PC-9 (cell line): ENCODE data around the gene BAIAP2. TPM values are rescaled to one million over a fixed set of nuclear protein-coding genes. Genes with fewer than 3 reads are reported as not detected.

ENCODE experiments used
- BruUV-seq: library from RNA; stranded (reverse); fragments of 400-500 nt; replicated peaks from 2 replicates; lab custom pipeline; 2021; lab: Mats Ljungman, UMichigan
- CTCF ChIA-PET: fragments of 300-600 bp; sonication (Branson Sonifier 250); formaldehyde crosslinking; loops from one replicate; lab custom pipeline; 2022; ENCODE audit warnings: antibody characterized with exemption; lab: Charles Lee
- POLR2A ChIA-PET: fragments of 300-600 bp; sonication (Branson Sonifier 250); formaldehyde crosslinking; loops from one replicate; lab custom pipeline; 2022; ENCODE audit warnings: antibody characterized with exemption; ENCODE audit not compliant: unreplicated experiment; lab: Charles Lee
- DNase-seq, 2 experiments: peaks; one replicate each; pipeline versions ENCODE4 v3.0.0 to v3.0.0-alpha.2; 2015 to 2022; ENCODE audit warnings: mixed read lengths in 1 of 2
- H2AFZ ChIP-seq: fragments of 200-600 bp; sonication (generic); 2 replicates; pipeline ENCODE4 v1.8.1; 2017; ENCODE audit warnings: antibody characterized with exemption
- H3F3A ChIP-seq: fragments of 200-600 bp; sonication (generic); 2 replicates; pipeline ENCODE4 v1.8.1; 2017; ENCODE audit warnings: antibody characterized with exemption, mild to moderate bottlenecking, low read depth; ENCODE audit not compliant: insufficient read depth
- H3K27ac ChIP-seq: fragments of 200-600 bp; sonication (generic); 2 replicates; pipeline ENCODE4 v1.6.1; 2016; ENCODE audit warnings: mixed run types
- H3K27me3 ChIP-seq: fragments of 200-600 bp; sonication (generic); 2 replicates; pipeline ENCODE4 v1.6.1; 2016; ENCODE audit warnings: low read depth, mixed run types; ENCODE audit not compliant: insufficient read depth
- H3K36me3 ChIP-seq: fragments of 200-600 bp; sonication (generic); 2 replicates; pipeline ENCODE4 v1.6.1; 2016; ENCODE audit warnings: low read depth, mixed run types
- H3K4me1 ChIP-seq: fragments of 200-600 bp; sonication (generic); replicated peaks from 2 replicates; pipeline ENCODE4 v1.6.1; 2016; ENCODE audit warnings: mixed run types; ENCODE audit not compliant: insufficient read depth
- H3K4me2 ChIP-seq: fragments of 200-600 bp; sonication (generic); 2 replicates; pipeline ENCODE4 v1.6.1; 2017; ENCODE audit warnings: mixed run types
- H3K4me3 ChIP-seq: fragments of 200-600 bp; sonication (generic); 2 replicates; pipeline ENCODE4 v1.6.1; 2016; ENCODE audit warnings: mixed run types
- H3K79me2 ChIP-seq: fragments of 200-600 bp; sonication (generic); 2 replicates; pipeline ENCODE4 v1.6.1; 2017; ENCODE audit warnings: low read depth, mixed run types
- H3K9me2 ChIP-seq: fragments of 200-600 bp; sonication (generic); 2 replicates; pipeline ENCODE4 v1.8.1; 2017; ENCODE audit warnings: mild to moderate bottlenecking; ENCODE audit not compliant: insufficient read depth
- H3K9me3 ChIP-seq: fragments of 200-600 bp; sonication (generic); 2 replicates; pipeline ENCODE4 v1.8.1; 2016; ENCODE audit warnings: low read depth; ENCODE audit not compliant: insufficient read depth
- H4K20me1 ChIP-seq: fragments of 200-600 bp; sonication (generic); 2 replicates; pipeline ENCODE4 v1.8.1; 2017; ENCODE audit not compliant: insufficient read depth
- CTCF ChIP-seq: fragments of 200-600 bp; sonication (generic); conservative IDR thresholded peaks from 2 replicates; pipeline ENCODE4 v1.6.1; 2017; ENCODE audit warnings: mixed run types, antibody characterized with exemption, mild to moderate bottlenecking, moderate library complexity
- EZH2 ChIP-seq: fragments of 200-600 bp; sonication (generic); IDR thresholded peaks from 2 replicates; pipeline ENCODE4 v1.8.0; 2017; ENCODE audit warnings: antibody characterized with exemption, low read depth
- intact Hi-C: fragments of 100-400 bp; cut with micrococcal nuclease; formaldehyde crosslinking; loops from one replicate; pipeline ENCODE4 v1.10.0; 2022; ENCODE audit not compliant: unreplicated experiment
- total RNA-seq: library from RNA; stranded (reverse); gene quantifications from 2 replicates; pipeline ENCODE4 v1.2.3, GENCODE V29; 2021

Gene BAIAP2
- total RNA-seq, 1 experiment from 2014 or later: 125 TPM

- Histone ChIP-seq H3K9me2 (no peaks in the 10 kb centered on the region), H4K20me1 (no peaks in the 10 kb centered on the region), H3K9me3 (no peaks in the 10 kb centered on the region), H3K27me3 (peaks cover 30% of the 10 kb centered on the region; the same call in 1 of the 2 replicates), H3F3A (no peaks in the 10 kb centered on the region), H3K4me1 (no peaks in the 10 kb centered on the region), H3K27ac (no peak overlapping the region), H2AFZ (no peak overlapping the region), H3K79me2 (no peaks in the 10 kb centered on the region), H3K36me3 (no peaks in the 10 kb centered on the region), H3K4me3 (no peak overlapping the region), H3K4me2 (no peak overlapping the region)
- no peak for TF ChIP-seq EZH2
- TF ChIP-seq CTCF: no peak
- DNase-seq: no peak
- intact Hi-C loops: no loop called here
- ChIA-PET CTCF (no interaction called here), POLR2A (no interaction called here)
- no TSS peak for BruUV-seq
These were observed 114.1 kb downstream of the BAIAP2 start for GRCh38 chr17:81148986-81149533.

- Histone ChIP-seq H3K4me3 (no peak overlapping the region), H3K79me2 (no peaks in the 10 kb centered on the region), H3K27ac (no peak overlapping the region), H2AFZ (no peak overlapping the region), H3K36me3 (no peaks in the 10 kb centered on the region), H3K27me3 (peaks cover 30% of the 10 kb centered on the region; the same call in 1 of the 2 replicates), H3F3A (no peaks in the 10 kb centered on the region), H3K9me3 (no peaks in the 10 kb centered on the region), H3K9me2 (no peaks in the 10 kb centered on the region), H3K4me2 (no peak overlapping the region), H4K20me1 (no peaks in the 10 kb centered on the region), H3K4me1 (no peaks in the 10 kb centered on the region)
- no TSS peak for BruUV-seq
- TF ChIP-seq EZH2 (no peak), CTCF (no peak)
- intact Hi-C loops: no loop called here
- no peak for DNase-seq
- CTCF ChIA-PET: no interaction called here
- POLR2A ChIA-PET: no interaction called here
These were observed 115.6 kb downstream of the BAIAP2 start for GRCh38 chr17:81150377-81151077.

- H3K9me3 ChIP-seq: no peaks in the 10 kb centered on the region
- no peaks in the 10 kb centered on the region for H4K20me1 ChIP-seq
- no peaks in the 10 kb centered on the region for H3K9me2 ChIP-seq
- no peak for TF ChIP-seq EZH2
- no peak for TF ChIP-seq CTCF
- no peak for DNase-seq
- no peak overlapping the region for H3K4me2 ChIP-seq
- no peak overlapping the region for H3K27ac ChIP-seq
- H3K79me2 ChIP-seq: no peaks in the 10 kb centered on the region
- H3K4me1 ChIP-seq: no peaks in the 10 kb centered on the region
- POLR2A ChIA-PET: interaction anchor here (0.6 kb wide), 1 partner anchor 21 kb away, joined by 4 read pairs; no protein-coding TSS in a partner anchor
- no peak overlapping the region for H2AFZ ChIP-seq
- BruUV-seq: no TSS peak
- no peak overlapping the region for H3K4me3 ChIP-seq
- no peaks in the 10 kb centered on the region for H3K36me3 ChIP-seq
- CTCF ChIA-PET: no interaction called here
- peaks cover 30% of the 10 kb centered on the region; the same call in 1 of the 2 replicates for H3K27me3 ChIP-seq
- H3F3A ChIP-seq: no peaks in the 10 kb centered on the region
- intact Hi-C loops: no loop called here
These were observed 116.3 kb downstream of the BAIAP2 start for GRCh38 chr17:81151278-81151677.
